Gastrocnemius medialis (tissue), 4 donors: ENCODE results near the gene SLC18B1. TPM values are rescaled to one million over a fixed set of nuclear protein-coding genes. Genes with fewer than 3 reads are reported as not detected.

Experiments used
- ATAC-seq, 2 donors: fragments of 150-250 bp; one replicate each; pipeline ENCODE4 v1.9.1; 2016
- DNase-seq, 2 donors: peaks; one replicate each; pipeline ENCODE4 v3.0.0-alpha.2; 2019
- H3K27ac ChIP-seq, 4 donors: fragments of 200-600 bp; sonication (generic); 1 replicate in 1 of 4; 2 replicates in 3 of 4; pipeline ENCODE4 v1.5.1; 2016 to 2018; ENCODE audit warnings: mild to moderate bottlenecking in 2 of 4, moderate library complexity in 1 of 4
- H3K27me3 ChIP-seq, 3 donors: fragments of 200-600 bp; sonication (generic) in 2 of 3; 1 replicate in 1 of 3; 2 replicates in 2 of 3; pipeline versions ENCODE4 v1.5.1 to v1.6.0; 2016 to 2019; ENCODE audit warnings: mild to moderate bottlenecking in 1 of 3, moderate library complexity in 1 of 3
- H3K36me3 ChIP-seq, 2 donors: fragments of 200-600 bp; sonication (generic) in 1 of 2; one replicate each; pipeline ENCODE4 v1.5.1; 2017 to 2018
- H3K4me1 ChIP-seq, 2 donors: fragments of 200-600 bp; sonication (generic) in 1 of 2; one replicate each; pipeline ENCODE4 v1.5.1; 2016 to 2017; ENCODE audit warnings: mild to moderate bottlenecking in 2 of 2
- H3K4me3 ChIP-seq, 4 donors: fragments of 200-600 bp; sonication (generic) in 3 of 4; 1 replicate in 1 of 4; 2 replicates in 3 of 4; pipeline ENCODE4 v1.5.1; 2016 to 2019; ENCODE audit warnings: mild to moderate bottlenecking in 2 of 4
- H3K9me3 ChIP-seq, 3 donors: fragments of 200-600 bp; sonication (generic) in 2 of 3; 1 replicate in 1 of 3; 2 replicates in 2 of 3; pipeline ENCODE4 v1.5.1; 2016 to 2019
- CTCF ChIP-seq, 5 experiments: fragments of 450-650 bp in 3 of 5; fragments of 200-600 bp in 2 of 5; sonication (generic) in 2 of 5; IDR thresholded peaks in 4 of 5; conservative IDR thresholded peaks in 1 of 5; 1 replicate in 4 of 5; 2 replicates in 1 of 5; pipeline ENCODE4 v1.5.1; 2016 to 2019; ENCODE audit warnings: antibody characterized with exemption in 5 of 5, mild to moderate bottlenecking in 3 of 5, moderate library complexity in 3 of 5
- POLR2A ChIP-seq, 2 donors: fragments of 450-650 bp; IDR thresholded peaks; one replicate each; pipeline ENCODE4 v1.6.1; 2017; ENCODE audit warnings: antibody characterized with exemption in 2 of 2, mild to moderate bottlenecking in 2 of 2, moderate library complexity in 2 of 2
- in situ Hi-C, 4 donors: fragments of 200-750 bp; cut with MboI; loops; one replicate each; pipeline versions ENCODE4 v1.15.0 to v1.8.0; 2017; ENCODE audit warnings: low sequenced_read_pairs in 4 of 4
- intact Hi-C: fragments of 100-400 bp; cut with DNase I; formaldehyde crosslinking; loops from one replicate; pipeline ENCODE4 v1.15.1; 2023; ENCODE audit warnings: low total_unique reads
- total RNA-seq, 4 donors: library from RNA; depleted of rRNA; stranded (reverse); fragments of >200 nt; gene quantifications; one replicate each; pipeline versions ENCODE4 v1.1.0 to v1.2.3, GENCODE V29; 2016

SLC18B1 gene
- total RNA-seq, 4 donors from 2014 or later = 0.58 to 7.4 (median 1.5) TPM

DNA sequence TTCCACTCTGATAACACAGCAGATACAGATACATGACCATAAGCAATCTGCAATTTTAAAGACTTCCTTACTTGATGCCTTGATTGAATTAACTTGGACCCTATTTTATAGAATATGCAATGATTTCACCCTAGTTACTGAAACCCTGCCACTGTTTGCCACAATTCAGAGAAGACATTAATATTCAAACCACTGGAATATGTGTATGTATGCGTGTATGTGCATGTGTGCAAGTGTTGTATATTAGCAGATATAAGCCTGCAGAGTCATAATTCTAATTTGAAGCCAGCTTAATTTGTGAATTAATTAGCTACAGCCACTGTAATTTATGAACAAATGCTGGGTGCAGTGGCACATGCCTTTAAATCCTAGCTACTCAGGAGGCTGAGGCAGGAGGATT lies 50.0 kb downstream of the SLC18B1 start:
- Histone ChIP-seq H3K4me3 (no peak overlapping the region), H3K27ac (no peak overlapping the region), H3K36me3 (no peaks in the 10 kb centered on the region), H3K27me3 (no peaks in the 10 kb centered on the region), H3K9me3 (no peaks in the 10 kb centered on the region), H3K4me1 (no peaks in the 10 kb centered on the region)
- DNase-seq (no peak), ATAC-seq (no peak)
- TF ChIP-seq CTCF (IDR thresholded peaks at IDR 0.05 in 4 of 5, conservative IDR thresholded peaks at IDR 0.05 in 1 of 5) (no peak), POLR2A (IDR thresholded peaks at IDR 0.05) (no peak)
- in situ Hi-C loops = no loop called here
- intact Hi-C loops = no loop called here

DNA sequence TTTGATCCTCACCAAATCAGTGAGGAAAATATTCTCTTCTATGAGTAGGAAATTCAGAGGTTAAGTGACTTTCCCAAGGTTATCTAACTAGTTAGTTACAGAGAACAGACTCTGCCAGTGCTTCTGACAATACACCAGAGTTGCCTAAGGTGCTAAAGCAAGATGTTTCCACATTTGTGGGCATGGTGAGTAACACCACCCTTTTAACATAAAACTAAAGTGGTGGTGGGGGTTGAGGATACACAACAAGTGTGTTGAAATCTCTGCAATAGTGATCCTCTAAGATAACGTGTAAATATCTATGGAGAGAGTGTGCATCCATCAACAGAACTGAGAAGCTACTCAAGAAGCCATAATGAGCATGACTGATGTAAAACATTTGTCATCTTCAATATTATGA lies 52.4 kb downstream of the SLC18B1 start:
- Histone ChIP-seq H3K27ac (no peak overlapping the region), H3K9me3 (no peaks in the 10 kb centered on the region), H3K36me3 (no peaks in the 10 kb centered on the region), H3K4me3 (no peak overlapping the region), H3K27me3 (no peaks in the 10 kb centered on the region), H3K4me1 (no peaks in the 10 kb centered on the region)
- in situ Hi-C loops = no loop called here
- ATAC-seq (no peak), DNase-seq (no peak)
- intact Hi-C loops = no loop called here
- no peak for TF ChIP-seq CTCF (IDR thresholded peaks at IDR 0.05 in 4 of 5, conservative IDR thresholded peaks at IDR 0.05 in 1 of 5)
- TF ChIP-seq POLR2A (IDR thresholded peaks at IDR 0.05) = no peak

- intact Hi-C loops = no loop called here
- Histone ChIP-seq H3K27me3 (no peaks in the 10 kb centered on the region), H3K36me3 (no peaks in the 10 kb centered on the region), H3K4me1 (no peaks in the 10 kb centered on the region), H3K27ac (no peak overlapping the region), H3K9me3 (no peaks in the 10 kb centered on the region), H3K4me3 (no peak overlapping the region)
- TF ChIP-seq POLR2A (IDR thresholded peaks at IDR 0.05) (peak in 1 of 2 donors; percentile 13), CTCF (IDR thresholded peaks at IDR 0.05 in 4 of 5, conservative IDR thresholded peaks at IDR 0.05 in 1 of 5) (no peak)
- DNase-seq = no peak
- in situ Hi-C loops = no loop called here
- ATAC-seq = peak in 1 of 2 donors; percentile 36
These were observed 55.9 kb downstream of the SLC18B1 start for GRCh38 chr6:132742495-132742894.

GRCh38 chr6:132741281-132741680 lies 57.2 kb downstream of the SLC18B1 start:
- H3K9me3 ChIP-seq = no peaks in the 10 kb centered on the region
- no peak overlapping the region for H3K27ac ChIP-seq
- H3K36me3 ChIP-seq = no peaks in the 10 kb centered on the region
- in situ Hi-C loops = no loop called here
- H3K4me1 ChIP-seq = no peaks in the 10 kb centered on the region
- TF ChIP-seq CTCF (IDR thresholded peaks at IDR 0.05 in 4 of 5, conservative IDR thresholded peaks at IDR 0.05 in 1 of 5) (no peak), POLR2A (IDR thresholded peaks at IDR 0.05) (no peak)
- no peaks in the 10 kb centered on the region for H3K27me3 ChIP-seq
- no peak overlapping the region for H3K4me3 ChIP-seq
- intact Hi-C loops = no loop called here
- ATAC-seq (no peak), DNase-seq (no peak)

GRCh38 chr6:132736239-132736638 lies 62.2 kb downstream of the SLC18B1 start:
- ATAC-seq (no peak), DNase-seq (no peak)
- H3K27me3 ChIP-seq = no peaks in the 10 kb centered on the region
- no peak overlapping the region for H3K27ac ChIP-seq
- intact Hi-C loops = no loop called here
- in situ Hi-C loops = no loop called here
- TF ChIP-seq CTCF (IDR thresholded peaks at IDR 0.05 in 4 of 5, conservative IDR thresholded peaks at IDR 0.05 in 1 of 5) (no peak), POLR2A (IDR thresholded peaks at IDR 0.05) (no peak)
- H3K9me3 ChIP-seq = no peaks in the 10 kb centered on the region
- no peak overlapping the region for H3K4me3 ChIP-seq
- H3K36me3 ChIP-seq = no peaks in the 10 kb centered on the region
- no peaks in the 10 kb centered on the region for H3K4me1 ChIP-seq
